NCI-H748 treated with DMSO at 0.1 percent for 48 hours (cell line): Measurements from ENCODE around the gene LLGL1.
A peak's percentile ranks its signal among the peaks of the same experiment; 100 is the strongest.

Source experiments
- DNase-seq: peaks from one replicate; lab custom pipeline; 2025; lab: John Stamatoyannopoulos, UW

The LLGL1 gene

GRCh38 chr17:18225121-18225641 lies at the start of gene LLGL1:
Gene LLGL1 (plus strand): TSS chr17:18225635. CDS start chr17:18225683, 48 bp downstream.
- peak; percentile 86 for DNase-seq

- DNase-seq: no peak
These were observed 49.3 kb upstream of the LLGL1 start for GRCh38 chr17:18176176-18176575.

DNA sequence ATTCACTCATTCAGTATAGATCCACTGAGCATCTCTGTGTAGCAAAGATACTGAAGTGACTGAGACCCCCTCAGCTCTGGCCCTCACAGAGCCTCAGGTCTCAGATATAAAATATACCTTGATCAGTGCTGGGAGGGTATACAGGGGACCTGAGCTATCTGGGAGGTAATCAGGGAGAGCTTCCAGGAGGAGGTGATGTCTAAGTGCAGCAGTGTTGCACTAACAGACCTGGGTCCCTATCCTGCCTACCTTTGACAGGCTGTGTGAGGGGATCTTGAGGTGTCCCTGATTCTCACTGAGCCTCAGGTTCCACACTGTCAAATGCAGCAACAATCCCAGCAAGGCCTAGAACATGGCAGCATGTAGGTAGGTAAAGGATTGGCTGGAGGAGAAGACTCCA lies 48.3 kb upstream of the LLGL1 start:
- DNase-seq: no peak

DNA sequence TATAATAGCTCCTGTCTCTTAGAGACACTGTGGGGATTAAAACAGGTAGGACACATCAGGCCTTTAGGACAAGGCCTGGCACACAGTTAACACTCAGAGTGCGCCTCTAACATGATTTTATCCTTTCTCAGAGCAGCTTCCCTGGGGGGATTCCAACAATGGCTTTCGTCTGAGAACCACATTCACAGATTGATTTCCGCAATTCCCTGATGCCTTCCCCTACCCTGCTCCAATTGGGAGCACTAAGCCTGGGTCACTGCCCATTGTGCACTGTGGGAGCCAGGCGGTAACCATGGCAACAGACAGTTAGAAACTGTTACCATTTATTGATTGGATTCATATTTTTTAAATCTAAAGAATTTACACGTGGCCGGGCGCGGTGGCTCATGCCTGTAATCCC lies 47.7 kb upstream of the LLGL1 start:
- DNase-seq: no peak

DNA sequence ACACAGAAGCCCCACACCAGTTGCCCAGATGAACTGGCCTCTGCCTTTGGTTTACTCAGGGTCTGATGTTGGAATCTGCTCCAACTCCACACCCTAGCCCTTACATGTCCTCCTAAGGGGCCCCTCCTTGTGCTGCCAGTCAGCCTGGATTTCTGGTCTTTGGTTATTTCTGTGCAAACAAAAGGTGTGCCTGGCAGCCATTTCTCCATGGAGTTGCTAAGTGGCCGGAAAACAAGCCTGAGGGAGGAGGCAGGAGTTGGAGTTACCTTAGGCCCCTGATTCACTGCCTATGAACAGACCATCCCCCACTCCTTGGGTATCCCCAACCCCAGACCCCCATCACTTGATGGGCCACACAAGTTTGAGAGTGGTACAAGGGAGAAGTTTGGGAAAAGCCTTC lies 46.2 kb upstream of the LLGL1 start:
- DNase-seq: no peak

- no peak for DNase-seq
These were observed 45.6 kb upstream of the LLGL1 start for GRCh38 chr17:18179804-18180203.

GRCh38 chr17:18181358-18181757 lies 44.1 kb upstream of the LLGL1 start:
- no peak for DNase-seq

GRCh38 chr17:18182110-18182977 lies 43.1 kb upstream of the LLGL1 start:
- no peak for DNase-seq

- DNase-seq: peak; percentile 75
These were observed 42.5 kb upstream of the LLGL1 start for GRCh38 chr17:18182978-18183333.

GRCh38 chr17:18183334-18184142 lies 41.9 kb upstream of the LLGL1 start, which contains the start of gene ALKBH5:
Gene ALKBH5 (plus strand): TSS chr17:18183828. CDS start chr17:18184244, 416 bp downstream.
- peak; percentile 99 for DNase-seq

DNA sequence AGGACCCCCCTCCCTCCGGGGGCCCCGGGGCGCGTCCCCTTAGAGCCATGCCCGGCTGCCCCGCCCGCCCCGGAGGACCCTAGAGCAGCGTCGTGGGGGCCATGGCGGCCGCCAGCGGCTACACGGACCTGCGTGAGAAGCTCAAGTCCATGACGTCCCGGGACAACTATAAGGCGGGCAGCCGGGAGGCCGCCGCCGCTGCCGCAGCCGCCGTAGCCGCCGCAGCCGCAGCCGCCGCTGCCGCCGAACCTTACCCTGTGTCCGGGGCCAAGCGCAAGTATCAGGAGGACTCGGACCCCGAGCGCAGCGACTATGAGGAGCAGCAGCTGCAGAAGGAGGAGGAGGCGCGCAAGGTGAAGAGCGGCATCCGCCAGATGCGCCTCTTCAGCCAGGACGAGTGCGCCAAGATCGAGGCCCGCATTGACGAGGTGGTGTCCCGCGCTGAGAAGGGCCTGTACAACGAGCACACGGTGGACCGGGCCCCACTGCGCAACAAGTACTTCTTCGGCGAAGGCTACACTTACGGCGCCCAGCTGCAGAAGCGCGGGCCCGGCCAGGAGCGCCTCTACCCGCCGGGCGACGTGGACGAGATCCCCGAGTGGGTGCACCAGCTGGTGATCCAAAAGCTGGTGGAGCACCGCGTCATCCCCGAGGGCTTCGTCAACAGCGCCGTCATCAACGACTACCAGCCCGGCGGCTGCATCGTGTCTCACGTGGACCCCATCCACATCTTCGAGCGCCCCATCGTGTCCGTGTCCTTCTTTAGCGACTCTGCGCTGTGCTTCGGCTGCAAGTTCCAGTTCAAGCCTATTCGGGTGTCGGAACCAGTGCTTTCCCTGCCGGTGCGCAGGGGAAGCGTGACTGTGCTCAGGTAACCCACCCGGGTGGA lies 41.0 kb upstream of the LLGL1 start:
- DNase-seq: no peak

DNA sequence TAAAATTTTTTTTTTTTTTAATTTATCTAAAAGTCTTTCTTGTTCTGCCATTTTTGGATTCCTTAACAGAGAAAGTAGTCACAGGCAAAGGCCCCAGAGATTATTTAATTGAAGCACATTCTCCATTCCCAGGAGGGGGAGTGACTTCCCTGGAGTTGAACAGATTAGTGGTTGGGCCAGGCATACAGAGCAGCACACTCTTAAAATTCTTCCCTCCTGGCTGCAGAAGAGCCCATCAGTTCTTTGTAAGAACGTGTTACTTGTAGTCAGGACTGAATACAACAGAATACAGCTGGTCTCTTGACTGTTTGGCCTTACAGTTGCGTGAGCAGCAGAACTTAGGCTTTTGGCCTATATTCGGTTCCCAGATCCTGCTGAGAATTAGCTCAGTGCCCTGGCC lies 40.0 kb upstream of the LLGL1 start:
- no peak for DNase-seq

- no peak for DNase-seq
These were observed 39.4 kb upstream of the LLGL1 start for GRCh38 chr17:18185832-18186626.

- no peak for DNase-seq
These were observed 38.8 kb upstream of the LLGL1 start for GRCh38 chr17:18186627-18186982.

DNA sequence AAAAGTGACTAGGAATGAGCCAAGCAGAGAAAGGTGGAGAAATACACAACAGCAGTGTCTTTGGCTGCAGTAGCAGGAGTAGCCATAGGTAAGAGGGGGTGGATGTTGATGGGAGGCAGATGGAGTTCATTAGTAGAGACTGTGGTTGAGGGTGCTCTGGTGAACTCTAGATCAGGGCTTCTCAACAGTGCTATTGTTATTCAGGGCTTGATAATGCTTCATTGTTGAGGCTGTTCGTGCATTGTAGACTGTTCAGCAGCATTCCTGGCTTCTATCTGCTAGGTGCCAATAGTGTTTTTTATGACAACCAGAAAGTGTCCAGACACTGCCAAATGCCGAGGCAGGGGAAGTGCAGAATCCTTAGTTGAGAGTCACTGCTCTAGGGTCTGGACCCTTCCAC lies 38.2 kb upstream of the LLGL1 start:
- DNase-seq: no peak

DNA sequence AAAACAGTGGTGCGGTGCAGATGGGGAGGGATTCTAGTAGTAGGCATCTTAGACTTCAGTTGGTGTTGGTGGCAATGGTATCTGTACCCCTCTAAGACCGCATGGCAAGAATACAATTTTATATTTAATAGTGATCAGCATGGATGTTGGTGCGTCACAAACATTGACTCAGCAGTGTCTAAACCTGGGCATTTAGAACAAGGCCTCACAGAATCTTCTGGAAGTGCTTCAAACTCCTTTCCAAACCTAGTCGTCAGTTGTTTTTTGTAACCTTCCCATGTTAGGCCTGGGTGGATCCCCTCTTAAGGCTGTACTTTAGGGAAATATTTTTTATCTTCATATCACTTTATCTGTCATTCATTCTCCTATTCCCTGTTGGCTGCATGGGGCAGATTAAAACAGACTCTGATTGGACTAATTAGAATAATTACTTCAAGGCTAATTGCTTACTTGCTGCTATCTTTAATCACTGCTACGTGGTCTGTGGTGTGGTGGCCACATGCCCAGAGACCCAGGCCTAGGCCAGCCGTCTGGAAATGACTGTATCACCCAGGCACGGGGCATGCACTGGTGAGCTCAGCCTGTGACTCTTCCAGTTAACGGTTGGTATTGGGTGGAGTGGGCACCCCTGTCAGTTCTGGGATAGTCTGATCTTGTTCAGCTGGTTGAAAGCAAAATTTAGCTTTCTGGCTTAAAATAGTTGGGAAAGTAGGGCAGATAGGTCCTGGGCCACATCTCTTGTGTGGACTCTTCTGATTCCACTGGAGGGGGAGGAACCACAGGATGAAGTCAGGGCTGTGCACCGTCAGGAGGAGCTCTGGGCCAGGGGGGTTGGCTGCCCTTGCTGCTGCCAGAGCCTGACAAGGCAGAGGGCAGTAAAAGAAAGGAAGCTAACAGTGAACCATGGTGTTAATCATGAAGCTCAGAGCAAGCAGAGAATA lies 37.3 kb upstream of the LLGL1 start:
- no peak for DNase-seq

DNA sequence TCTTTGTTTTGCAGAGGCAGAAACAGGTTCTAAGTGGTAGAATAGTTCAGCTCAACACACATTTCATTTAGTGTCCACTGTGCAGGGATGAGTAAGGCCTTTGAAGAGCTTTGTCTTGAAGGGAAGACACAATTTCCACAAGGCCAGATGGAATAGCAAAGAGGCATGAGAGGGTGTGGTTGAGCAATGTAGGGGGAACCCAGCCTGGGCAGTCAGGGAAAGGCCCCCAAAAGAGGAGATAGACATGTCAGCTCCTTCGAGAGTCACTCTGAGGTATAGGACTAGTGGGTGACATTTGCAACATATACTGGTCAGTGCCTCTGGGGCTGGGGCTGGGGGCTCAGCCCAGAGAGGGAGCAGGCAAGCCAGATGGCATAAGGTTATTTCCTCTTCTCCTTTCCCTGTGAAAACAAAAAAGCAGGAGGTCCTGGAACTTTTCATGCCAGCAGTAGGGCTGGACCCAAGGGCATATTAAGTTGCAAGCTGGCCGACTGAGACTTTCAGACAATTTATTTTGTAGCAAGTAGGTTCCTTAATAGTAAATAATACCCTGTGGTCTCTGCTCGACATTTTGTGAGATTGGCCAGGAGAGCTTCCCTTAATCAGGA lies 34.7 kb upstream of the LLGL1 start:
- DNase-seq: no peak

- DNase-seq: no peak
These were observed 34.2 kb upstream of the LLGL1 start for GRCh38 chr17:18191236-18191667.

DNA sequence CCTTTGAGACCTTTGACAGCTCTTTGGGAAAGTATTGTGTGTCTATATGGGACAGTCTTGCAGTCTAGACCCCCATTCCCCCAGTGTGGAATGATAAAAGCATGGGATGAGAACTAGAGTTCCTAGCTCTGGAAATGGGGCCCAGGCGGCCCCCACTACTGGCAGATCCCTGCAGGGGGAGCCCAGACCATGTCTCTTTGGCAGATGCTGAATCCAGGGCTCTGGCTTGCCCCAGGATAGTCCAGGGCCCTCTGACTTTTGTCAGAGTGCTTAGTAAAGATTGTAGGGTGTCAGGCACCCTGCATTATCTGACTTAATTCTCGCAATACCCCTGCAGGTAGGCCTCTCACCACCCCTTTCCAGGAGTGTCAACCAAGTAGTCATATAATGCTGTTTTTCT lies 33.5 kb upstream of the LLGL1 start:
- DNase-seq: no peak

GRCh38 chr17:18194394-18194793 lies 31.0 kb upstream of the LLGL1 start:
- no peak for DNase-seq
